GM12872 (cell line): ENCODE data around the gene MICU1.

ENCODE experiments used
- TF ChIP-seq, protein P1 (sequence below): IDR thresholded peaks from 3 replicates; pipeline ENCODE4 v1.5.1; 2011; ENCODE audit warnings: low read depth, mild to moderate bottlenecking, low read length, moderate library complexity; ENCODE audit not compliant: insufficient read depth

The MICU1 gene

GRCh38 chr10:72487116-72487515 is 138.8 kb downstream of the MICU1 start:
- TF ChIP-seq, protein P1, sequence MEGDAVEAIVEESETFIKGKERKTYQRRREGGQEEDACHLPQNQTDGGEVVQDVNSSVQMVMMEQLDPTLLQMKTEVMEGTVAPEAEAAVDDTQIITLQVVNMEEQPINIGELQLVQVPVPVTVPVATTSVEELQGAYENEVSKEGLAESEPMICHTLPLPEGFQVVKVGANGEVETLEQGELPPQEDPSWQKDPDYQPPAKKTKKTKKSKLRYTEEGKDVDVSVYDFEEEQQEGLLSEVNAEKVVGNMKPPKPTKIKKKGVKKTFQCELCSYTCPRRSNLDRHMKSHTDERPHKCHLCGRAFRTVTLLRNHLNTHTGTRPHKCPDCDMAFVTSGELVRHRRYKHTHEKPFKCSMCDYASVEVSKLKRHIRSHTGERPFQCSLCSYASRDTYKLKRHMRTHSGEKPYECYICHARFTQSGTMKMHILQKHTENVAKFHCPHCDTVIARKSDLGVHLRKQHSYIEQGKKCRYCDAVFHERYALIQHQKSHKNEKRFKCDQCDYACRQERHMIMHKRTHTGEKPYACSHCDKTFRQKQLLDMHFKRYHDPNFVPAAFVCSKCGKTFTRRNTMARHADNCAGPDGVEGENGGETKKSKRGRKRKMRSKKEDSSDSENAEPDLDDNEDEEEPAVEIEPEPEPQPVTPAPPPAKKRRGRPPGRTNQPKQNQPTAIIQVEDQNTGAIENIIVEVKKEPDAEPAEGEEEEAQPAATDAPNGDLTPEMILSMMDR: no peak

DNA sequence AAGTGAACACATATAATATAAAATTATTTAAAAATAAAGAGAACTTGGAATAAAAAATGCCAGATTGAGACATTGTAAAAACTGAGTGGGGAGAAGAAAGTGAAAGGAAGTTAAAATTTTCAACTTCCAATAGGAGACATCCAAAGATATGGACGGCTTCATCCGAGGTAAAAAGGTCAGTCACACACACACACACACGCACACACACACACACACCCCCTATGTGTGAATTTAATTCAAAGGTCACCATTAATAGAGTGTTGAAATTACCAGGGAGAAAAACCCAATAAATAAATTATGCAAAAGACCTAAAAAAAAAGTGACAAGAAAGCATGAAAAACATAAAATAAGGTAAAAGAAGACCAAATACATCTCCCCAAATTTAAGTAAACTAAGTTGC is 140.2 kb downstream of the MICU1 start:
- TF ChIP-seq, protein P1: no peak

DNA sequence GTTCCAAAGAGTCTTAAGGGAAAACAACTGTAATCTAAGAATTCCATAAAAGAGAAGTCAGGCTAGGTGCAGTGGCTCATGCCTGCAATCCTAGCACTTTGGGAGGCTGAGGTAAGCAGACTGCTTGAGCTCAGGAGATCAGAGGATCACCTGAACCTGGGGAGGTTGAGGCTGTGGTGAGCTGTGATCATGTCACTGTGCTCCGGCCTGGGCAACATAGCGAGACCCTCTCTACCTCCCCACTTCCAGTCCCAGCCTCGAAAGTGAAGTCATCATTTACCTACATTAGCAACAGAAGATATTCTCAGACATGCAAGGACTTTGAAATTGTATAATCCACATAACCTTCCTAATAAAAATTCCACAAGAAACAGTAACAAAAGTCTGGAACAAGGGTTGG is 141.4 kb downstream of the MICU1 start:
- TF ChIP-seq, protein P1: no peak

DNA sequence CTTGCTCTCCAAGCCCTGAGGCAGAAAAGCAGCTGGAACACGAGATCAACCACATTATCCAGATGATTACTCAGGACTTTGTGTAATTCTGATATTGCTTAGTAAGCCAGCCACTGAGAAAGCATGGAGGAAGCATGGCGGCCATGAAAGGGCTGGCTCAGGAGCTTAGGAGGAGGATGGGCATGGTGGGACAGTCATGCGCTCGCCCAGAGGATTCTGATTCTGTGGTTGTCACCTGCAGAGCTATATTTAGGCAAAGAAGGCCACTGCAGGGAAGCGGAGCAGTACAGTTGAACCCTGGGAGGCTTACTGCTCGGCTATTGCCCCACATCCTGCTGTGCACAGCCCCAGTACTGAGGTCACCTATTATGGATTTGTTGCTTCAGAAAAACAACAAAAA is 142.4 kb downstream of the MICU1 start:
- TF ChIP-seq, protein P1: no peak

DNA sequence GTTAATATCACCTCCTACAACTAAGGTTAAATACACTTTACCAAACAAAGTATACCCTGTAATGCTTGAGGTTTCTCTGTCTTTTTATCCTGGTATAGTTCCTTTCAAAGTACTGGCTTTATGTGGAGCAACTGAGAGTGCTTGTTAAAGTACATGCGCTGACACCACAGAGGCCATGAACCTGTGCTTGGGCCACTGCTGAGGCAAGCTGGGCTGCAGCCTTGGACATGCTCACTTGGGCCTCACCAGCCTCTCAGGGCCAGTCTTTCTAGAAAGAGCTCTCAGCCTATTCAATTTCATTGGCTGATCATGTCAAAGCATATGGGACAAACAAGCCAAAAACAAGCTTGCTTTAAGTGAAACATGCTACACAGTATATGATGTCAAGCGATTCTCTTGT is 145.0 kb downstream of the MICU1 start:
- TF ChIP-seq, protein P1: no peak

- TF ChIP-seq, protein P1: no peak
These were observed 148.4 kb downstream of the MICU1 start for GRCh38 chr10:72477463-72477862.

- TF ChIP-seq, protein P1: no peak
These were observed 153.6 kb downstream of the MICU1 start for GRCh38 chr10:72472306-72472705.

GRCh38 chr10:72470666-72471065 is 155.2 kb downstream of the MICU1 start:
- TF ChIP-seq, protein P1: no peak
